Pancreas (tissue), 10 donors: Measurements from ENCODE around the gene FNDC3A. TPM values are rescaled to one million over a fixed set of nuclear protein-coding genes. Genes with fewer than 3 reads are reported as not detected.
"Not testable (repeated sequence)": the region's sequence is repeated elsewhere in the genome, so short reads cannot be mapped to it uniquely, and the experiment has no call there.

Experiments used
- ATAC-seq, 4 donors: fragments of 200-7000 bp; cut with Tn5 transposase; one replicate each; pipeline versions ENCODE4 v1.8.0 to v1.9.1; 2020; ENCODE audit warnings: mild to moderate bottlenecking in 4 of 4, moderate library complexity in 4 of 4
- DNase-seq, 6 donors: peaks; one replicate each; pipeline ENCODE4 v3.0.0-alpha.2; 2020
- FAIRE-seq: peaks from 2 replicates; lab custom pipeline; 2012; peaks lifted over from hg19 to GRCh38; lab: Jason Lieb, UNC
- H3K27ac ChIP-seq, 4 donors: fragments of 200-600 bp; sonication (generic); 1 replicate in 3 of 4; 2 replicates in 1 of 4; pipeline versions ENCODE4 v1.5.0 to v1.8.0; 2020
- H3K27me3 ChIP-seq, 4 donors: fragments of 200-600 bp; one replicate each; pipeline ENCODE4 v1.8.0; 2021
- H3K36me3 ChIP-seq, 3 donors: fragments of 200-600 bp; sonication (generic) in 1 of 3; one replicate each; pipeline versions ENCODE4 v1.5.0 to v1.8.0; 2020 to 2021
- H3K4me1 ChIP-seq, 3 donors: fragments of 200-600 bp; one replicate each; pipeline ENCODE4 v1.8.0; 2021
- H3K4me3 ChIP-seq, 4 donors: fragments of 200-600 bp; sonication (generic) in 2 of 4; one replicate each; pipeline versions ENCODE4 v1.5.0 to v1.8.0; 2020 to 2021
- H3K9me3 ChIP-seq, 4 donors: fragments of 200-600 bp; one replicate each; pipeline ENCODE4 v1.8.0; 2021
- WGBS, 2 donors: extraction: QIAGEN DNeasy Blood & Tissue Kit; methylation state at CpG; one replicate each; pipeline ENCODE4 v1.1.7; 2013; 5-methylcytosine and 5-hydroxymethylcytosine counted together
- intact Hi-C, 3 donors: fragments of 100-400 bp; cut with DNase I; formaldehyde crosslinking; loops; one replicate each; pipeline versions ENCODE4 v1.11.1 to v1.14.2; 2022
- polyA plus RNA-seq, 2 donors: library from polyadenylated mRNA; stranded (reverse); fragments of 200-250 nt; gene quantifications; one replicate each; pipeline ENCODE4 v1.2.3, GENCODE V29; 2013
- total RNA-seq, 6 donors: library from RNA; stranded (reverse); fragmentation: NEBNext Ultra II Directional in 4 of 6; extraction: Animal tissue kit (Norgen Biotek cat#: 25700) in 4 of 6; gene quantifications; one replicate each; pipeline versions ENCODE4 v1.2.1 to v1.2.4, GENCODE V29; 2021 to 2023
- TF ChIP-seq, protein P1 (sequence below), 4 donors: fragments of 200-600 bp; sonication (generic) in 3 of 4; IDR thresholded peaks; one replicate each; pipeline versions ENCODE4 v1.5.0 to v1.8.0; 2021; ENCODE audit warnings: antibody characterized with exemption in 4 of 4
- donor health status: healthy with polysubstance abuse.
- donor health status: DM: no; HTN: no; CAD: no; lungs with moderate emphysema.
- donor health status: DM: no; HTN: no; CAD: no.
- donor health status: control.
- donor health status: control.
- donor health status: Bipolar disorder and iron deficiency.
- donor health status: DM: yes; HTN: yes; CAD: no.
- donor health status: DM: no; HTN: no; CAD: no.
- donor health status: DM: no; HTN: no; CAD: no.
- donor health status: DM: yes; HTN: yes; CAD: no.

Gene FNDC3A
- total and polyA plus RNA-seq, 8 donors: 22.4 to 65.5 (median 47.2) TPM

DNA sequence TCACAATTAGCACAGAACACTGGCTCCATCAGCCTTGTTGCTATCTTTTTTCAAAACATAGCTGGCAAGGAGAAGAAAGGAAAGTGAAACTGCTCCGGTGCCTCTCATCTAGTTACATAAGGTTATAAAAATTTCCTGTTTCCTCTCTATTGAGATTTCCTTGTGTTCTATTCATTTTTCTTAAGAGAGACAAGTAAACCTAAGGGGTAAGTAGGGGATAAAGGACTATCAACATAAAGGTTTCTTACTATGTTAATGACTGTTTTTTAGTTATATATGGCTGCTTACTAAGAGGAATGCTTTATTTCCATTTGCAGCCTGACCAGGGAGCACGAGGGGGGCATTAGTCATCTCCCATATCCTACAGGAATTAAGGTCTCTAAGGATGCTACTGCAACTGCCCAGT lies 171.2 kb downstream of the FNDC3A start:
- intact Hi-C loops: no loop called here
- no peak for DNase-seq
- peak; percentile 41 for FAIRE-seq
- TF ChIP-seq, protein P1, sequence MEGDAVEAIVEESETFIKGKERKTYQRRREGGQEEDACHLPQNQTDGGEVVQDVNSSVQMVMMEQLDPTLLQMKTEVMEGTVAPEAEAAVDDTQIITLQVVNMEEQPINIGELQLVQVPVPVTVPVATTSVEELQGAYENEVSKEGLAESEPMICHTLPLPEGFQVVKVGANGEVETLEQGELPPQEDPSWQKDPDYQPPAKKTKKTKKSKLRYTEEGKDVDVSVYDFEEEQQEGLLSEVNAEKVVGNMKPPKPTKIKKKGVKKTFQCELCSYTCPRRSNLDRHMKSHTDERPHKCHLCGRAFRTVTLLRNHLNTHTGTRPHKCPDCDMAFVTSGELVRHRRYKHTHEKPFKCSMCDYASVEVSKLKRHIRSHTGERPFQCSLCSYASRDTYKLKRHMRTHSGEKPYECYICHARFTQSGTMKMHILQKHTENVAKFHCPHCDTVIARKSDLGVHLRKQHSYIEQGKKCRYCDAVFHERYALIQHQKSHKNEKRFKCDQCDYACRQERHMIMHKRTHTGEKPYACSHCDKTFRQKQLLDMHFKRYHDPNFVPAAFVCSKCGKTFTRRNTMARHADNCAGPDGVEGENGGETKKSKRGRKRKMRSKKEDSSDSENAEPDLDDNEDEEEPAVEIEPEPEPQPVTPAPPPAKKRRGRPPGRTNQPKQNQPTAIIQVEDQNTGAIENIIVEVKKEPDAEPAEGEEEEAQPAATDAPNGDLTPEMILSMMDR (IDR thresholded peaks at IDR 0.05): no peak
- Histone ChIP-seq H3K4me3 (no peak overlapping the region), H3K4me1 (peaks cover 0 to 3% (median 0%) of the 10 kb centered on the region in 3 donors), H3K36me3 (peaks cover 0 to 14% (median 5%) of the 10 kb centered on the region in 3 donors), H3K27me3 (no peaks in the 10 kb centered on the region), H3K9me3 (peaks cover 0 to 4% (median 0%) of the 10 kb centered on the region in 4 donors), H3K27ac (peak overlapping the region in 2 of 4 donors; percentile 30 to 53)
- peak in 3 of 4 donors; percentile 38 to 77 (median 75) for ATAC-seq
- 64 to 79% methylated on average over 2 of the region's 2 CpGs for WGBS, 2 donors

DNA sequence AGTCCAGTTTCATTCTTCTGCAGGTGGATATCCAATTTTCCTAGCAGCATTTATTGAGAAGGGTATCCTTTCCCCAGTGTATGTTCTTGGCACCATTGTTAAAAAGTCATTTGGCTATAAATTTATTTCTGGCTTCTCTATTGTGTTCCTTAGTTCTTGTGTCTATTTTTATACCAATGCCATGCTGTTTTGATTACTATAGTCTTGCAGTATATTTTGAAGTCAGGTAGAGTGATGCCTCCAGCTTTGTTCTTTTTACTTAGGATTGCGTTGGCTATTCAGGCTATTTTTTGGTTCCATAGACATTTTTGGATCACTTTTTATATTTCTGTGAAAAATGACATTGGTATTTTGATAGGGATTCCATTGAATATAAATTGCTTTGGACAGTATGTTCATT lies 172.7 kb downstream of the FNDC3A start:
- no peak for DNase-seq
- 98 to 100% methylated on average over 1 of the region's 1 CpG for WGBS, 2 donors

DNA sequence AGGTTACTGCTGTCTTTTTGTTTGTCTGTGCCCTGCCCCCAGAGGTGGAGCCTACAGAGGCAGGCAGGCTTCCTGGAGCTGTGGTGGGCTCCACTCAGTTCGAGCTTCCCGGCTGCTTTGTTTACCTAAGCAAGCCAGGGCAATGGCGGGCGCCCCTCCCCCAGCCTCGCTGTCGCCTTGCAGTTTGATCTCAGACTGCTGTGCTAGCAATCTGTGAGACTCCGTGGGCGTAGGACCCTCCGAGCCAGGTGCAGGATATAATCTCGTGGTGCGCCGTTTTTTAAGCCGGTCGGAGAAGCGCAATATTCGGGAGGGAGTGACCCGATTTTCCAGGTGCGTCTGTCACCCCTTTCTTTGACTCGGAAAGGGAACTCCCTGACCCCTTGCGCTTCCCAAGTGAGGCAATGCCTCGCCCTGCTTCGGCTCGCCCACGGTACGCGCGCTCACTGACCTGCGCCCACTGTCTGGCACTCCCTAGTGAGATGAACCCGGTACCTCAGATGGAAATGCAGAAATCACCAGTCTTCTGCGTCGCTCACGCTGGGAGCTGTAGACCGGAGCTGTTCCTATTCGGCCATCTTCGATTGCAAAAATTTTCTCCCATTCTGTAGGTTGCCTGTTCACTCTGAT lies 182.4 kb downstream of the FNDC3A start:
- H3K9me3 ChIP-seq, intact Hi-C loops, FAIRE-seq, H3K27me3 ChIP-seq, H3K36me3 ChIP-seq, ATAC-seq, H3K4me3 ChIP-seq, H3K27ac ChIP-seq, H3K4me1 ChIP-seq: not testable (repeated sequence)
- peak in 1 of 6 donors; percentile 28 for DNase-seq
- 93 to 94% methylated on average over 34 to 35 of the region's 35 CpGs for WGBS, 2 donors

More for the DNA sequence above, 172.7 kb downstream of the FNDC3A start:
- intact Hi-C loops: no loop called here
- H3K36me3 ChIP-seq: peaks cover 0 to 14% (median 5%) of the 10 kb centered on the region in 3 donors
- no peak for ATAC-seq
- H3K4me1 ChIP-seq: peaks cover 0 to 3% (median 0%) of the 10 kb centered on the region in 3 donors
- peaks cover 0 to 4% (median 0%) of the 10 kb centered on the region in 4 donors for H3K9me3 ChIP-seq
- no peak overlapping the region for H3K27ac ChIP-seq
- no peaks in the 10 kb centered on the region for H3K27me3 ChIP-seq
- TF ChIP-seq, protein P1 (IDR thresholded peaks at IDR 0.05): no peak
- no peak for FAIRE-seq
- H3K4me3 ChIP-seq: no peak overlapping the region

DNA sequence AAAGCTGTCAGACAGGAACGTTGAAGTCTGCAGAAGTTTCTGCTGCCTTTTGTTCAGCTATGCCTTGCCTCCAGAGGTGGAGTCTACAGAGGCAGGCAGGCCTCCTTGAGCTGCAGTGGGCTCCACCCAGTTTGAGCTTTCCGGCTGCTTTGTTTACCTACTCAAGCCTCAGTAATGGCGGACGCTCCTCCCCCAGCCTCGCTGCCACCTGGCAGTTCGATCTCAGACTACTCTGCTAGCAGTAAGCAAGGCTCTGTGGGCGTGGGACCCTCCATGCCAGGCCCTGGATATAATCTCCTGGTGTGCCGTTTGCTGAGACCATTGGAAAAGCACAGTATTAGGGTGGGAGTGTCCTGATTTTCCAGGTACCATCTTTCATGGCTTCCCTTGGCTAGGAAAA lies 187.4 kb downstream of the FNDC3A start:
- intact Hi-C loops, H3K27me3 ChIP-seq, H3K9me3 ChIP-seq, FAIRE-seq, ATAC-seq, H3K4me3 ChIP-seq, H3K27ac ChIP-seq, H3K4me1 ChIP-seq: not testable (repeated sequence)
- DNase-seq: peak in 1 of 6 donors; percentile 25
- 97 to 99% methylated on average over 8 of the region's 8 CpGs for WGBS, 2 donors
- H3K36me3 ChIP-seq: peaks cover 0 to 22% (median 0%) of the 10 kb centered on the region in 3 donors

DNA sequence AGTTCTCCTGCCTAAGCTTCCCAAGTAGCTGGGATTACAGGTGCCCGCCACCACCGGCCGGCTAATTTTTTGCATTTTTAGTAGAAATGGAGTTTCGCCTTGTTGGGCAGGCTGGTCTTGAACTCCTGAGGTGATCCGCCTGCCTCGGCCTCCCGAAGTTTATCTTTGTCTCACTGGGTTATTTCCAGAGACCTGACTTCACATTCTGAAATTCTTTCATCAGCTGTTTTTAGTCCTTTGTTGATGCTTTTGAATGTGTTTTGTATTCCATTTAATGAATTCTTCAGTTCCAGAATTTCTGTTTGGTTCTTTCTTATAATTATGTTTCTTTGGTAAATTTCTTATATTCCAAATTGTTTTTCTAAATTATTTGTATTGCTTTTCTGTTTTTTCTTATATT lies 189.0 kb downstream of the FNDC3A start:
- no peaks in the 10 kb centered on the region for H3K27me3 ChIP-seq
- DNase-seq (no peak), FAIRE-seq (no peak), ATAC-seq (no peak)
- H3K4me1 ChIP-seq: no peaks in the 10 kb centered on the region
- intact Hi-C loops: no loop called here
- peaks cover 0 to 31% (median 0%) of the 10 kb centered on the region in 3 donors for H3K36me3 ChIP-seq
- no peaks in the 10 kb centered on the region for H3K9me3 ChIP-seq
- TF ChIP-seq, protein P1 (IDR thresholded peaks at IDR 0.05): no peak
- WGBS, 2 donors: 96 to 98% methylated on average over 7 of the region's 7 CpGs
- no peak overlapping the region for H3K4me3 ChIP-seq
- no peak overlapping the region for H3K27ac ChIP-seq
